ENCODE measurements around the gene TMEM134.

DNA sequence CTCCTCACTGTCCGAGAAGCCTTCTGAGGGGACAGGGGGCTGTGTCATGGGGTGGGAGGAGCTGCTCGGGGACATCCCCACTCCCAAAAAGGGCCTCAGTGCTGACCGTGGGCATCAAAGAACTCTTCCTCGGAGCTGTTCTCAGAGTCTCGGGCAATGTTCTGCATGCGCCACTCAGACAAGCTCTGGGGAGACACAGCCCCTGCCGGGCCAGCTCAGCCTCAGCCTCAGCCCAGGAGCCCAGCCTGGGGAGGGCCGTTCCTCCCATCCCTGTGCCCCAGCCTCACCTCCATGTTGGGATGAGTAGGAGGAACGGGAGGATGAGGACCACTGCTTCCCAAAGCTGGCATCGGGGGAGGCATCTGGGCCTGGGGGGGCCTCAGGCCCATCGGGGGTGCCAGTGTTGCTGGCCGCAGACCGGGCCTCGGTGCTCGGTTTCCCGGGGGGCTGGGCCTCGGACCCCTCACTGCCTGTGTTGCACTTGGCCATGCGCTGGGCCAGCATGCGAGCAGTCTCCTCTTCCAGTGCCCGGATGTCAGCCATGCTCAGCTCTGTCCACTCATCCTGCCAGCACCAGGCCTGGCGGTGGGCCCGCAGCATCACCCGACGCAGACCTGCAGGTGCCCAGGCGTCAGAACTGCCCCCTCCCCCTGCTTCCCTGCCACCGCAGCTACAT is 30.9 kb upstream of the TMEM134 start:
- TF ChIP-seq, protein P1, sequence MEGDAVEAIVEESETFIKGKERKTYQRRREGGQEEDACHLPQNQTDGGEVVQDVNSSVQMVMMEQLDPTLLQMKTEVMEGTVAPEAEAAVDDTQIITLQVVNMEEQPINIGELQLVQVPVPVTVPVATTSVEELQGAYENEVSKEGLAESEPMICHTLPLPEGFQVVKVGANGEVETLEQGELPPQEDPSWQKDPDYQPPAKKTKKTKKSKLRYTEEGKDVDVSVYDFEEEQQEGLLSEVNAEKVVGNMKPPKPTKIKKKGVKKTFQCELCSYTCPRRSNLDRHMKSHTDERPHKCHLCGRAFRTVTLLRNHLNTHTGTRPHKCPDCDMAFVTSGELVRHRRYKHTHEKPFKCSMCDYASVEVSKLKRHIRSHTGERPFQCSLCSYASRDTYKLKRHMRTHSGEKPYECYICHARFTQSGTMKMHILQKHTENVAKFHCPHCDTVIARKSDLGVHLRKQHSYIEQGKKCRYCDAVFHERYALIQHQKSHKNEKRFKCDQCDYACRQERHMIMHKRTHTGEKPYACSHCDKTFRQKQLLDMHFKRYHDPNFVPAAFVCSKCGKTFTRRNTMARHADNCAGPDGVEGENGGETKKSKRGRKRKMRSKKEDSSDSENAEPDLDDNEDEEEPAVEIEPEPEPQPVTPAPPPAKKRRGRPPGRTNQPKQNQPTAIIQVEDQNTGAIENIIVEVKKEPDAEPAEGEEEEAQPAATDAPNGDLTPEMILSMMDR (conservative IDR thresholded peaks at IDR 0.05; ENCODE audit: low read length): no peak
- no peak for TF ChIP-seq EZH2phosphoT487 (IDR thresholded peaks at IDR 0.05; ENCODE audit: borderline replicate concordance, low read depth, low read length)

Measured in OCI-LY7 (cell line).